K562 (cell line): ENCODE measurements around the gene PELI2. TPM values are rescaled to one million over a fixed set of nuclear protein-coding genes. Genes with fewer than 3 reads are reported as not detected.

Experiments used
- ATAC-seq: fragments of 200-7000 bp; cut with Tn5 transposase; 3 replicates; pipeline ENCODE4 v1.9.1; 2020; ENCODE audit warnings: moderate library complexity
- BruUV-seq: library from RNA; stranded (reverse); fragments of 400-500 nt; replicated peaks from 2 replicates; lab custom pipeline; 2021; lab: Mats Ljungman, UMichigan
- CTCF ChIA-PET: fragments of 300-600 bp; formaldehyde crosslinking; extraction: SDS; loops from one replicate; lab custom pipeline; 2021; ENCODE audit warnings: low intra/inter-chr PET ratio; lab: Yijun Ruan, JAX
- POLR2A ChIA-PET: fragments of 300-600, 350-650 bp; sonication (Branson Sonifier 250); formaldehyde crosslinking; extraction: SDS; loops from one replicate; lab custom pipeline; 2021; ENCODE audit warnings: antibody characterized with exemption, inconsistent platforms; lab: Yijun Ruan, JAX
- DNase-seq, 4 experiments: peaks; one replicate each; pipeline versions ENCODE4 v3.0.0 to v3.0.0-alpha.2; 2011 to 2018; ENCODE audit warnings: low spot score in 3 of 4, mixed read lengths in 3 of 4; ENCODE audit errors: extremely low read depth in 1 of 4
- FAIRE-seq: peaks from 2 replicates; lab custom pipeline; 2011; peaks lifted over from hg19 to GRCh38; lab: Jason Lieb, UNC
- H2AFZ ChIP-seq: 2 replicates; pipeline ENCODE4 v1.6.0; 2011; ENCODE audit warnings: low read depth, low read length, control low read depth, inconsistent platforms
- H3K27ac ChIP-seq: fragments of 200-600 bp; 3 replicates; pipeline ENCODE4 v1.8.0; 2011; ENCODE audit warnings: low read depth, mild to moderate bottlenecking, control low read depth, inconsistent platforms, low read length, moderate library complexity, mixed read lengths; ENCODE audit errors: extremely low read depth
- H3K27me3 ChIP-seq, 2 experiments: fragments of 300-600 bp in 1 of 2; 2 replicates in 1 of 2; 3 replicates in 1 of 2; pipeline versions ENCODE4 v1.6.0 to v1.8.0; 2011; ENCODE audit warnings: inconsistent platforms in 2 of 2, low read length in 2 of 2, mild to moderate bottlenecking in 1 of 2, mixed read lengths in 1 of 2, moderate library complexity in 1 of 2; ENCODE audit not compliant: control insufficient read depth in 2 of 2, insufficient read depth in 2 of 2
- H3K36me3 ChIP-seq: fragments of 300-600 bp; 3 replicates; pipeline ENCODE4 v1.8.0; 2011; ENCODE audit warnings: mild to moderate bottlenecking, low read length, inconsistent platforms; ENCODE audit not compliant: control insufficient read depth, insufficient read depth
- H3K4me1 ChIP-seq, 2 experiments: fragments of 200-600 bp in 1 of 2; replicated peaks in 1 of 2; 2 replicates in 1 of 2; 3 replicates in 1 of 2; pipeline versions ENCODE4 v1.5.1 to v1.8.0; 2011; ENCODE audit warnings: inconsistent platforms in 2 of 2, low read length in 2 of 2, mild to moderate bottlenecking in 1 of 2, mixed read lengths in 1 of 2, moderate library complexity in 1 of 2; ENCODE audit not compliant: control insufficient read depth in 2 of 2, insufficient read depth in 2 of 2
- H3K4me2 ChIP-seq: 2 replicates; pipeline ENCODE4 v1.6.1; 2011; ENCODE audit warnings: low read length, control low read depth, inconsistent platforms, mixed read lengths; ENCODE audit not compliant: insufficient read depth
- H3K4me3 ChIP-seq: fragments of 200-600 bp; sonication (generic), shearing (Covaris generic); 2 replicates; pipeline ENCODE4 v1.5.1; 2016; ENCODE audit warnings: control low read depth, inconsistent platforms
- H3K79me2 ChIP-seq: fragments of 200-600 bp; 3 replicates; pipeline ENCODE4 v1.8.0; 2011; ENCODE audit warnings: low read length, inconsistent platforms; ENCODE audit not compliant: control insufficient read depth, insufficient read depth
- H3K9ac ChIP-seq, 2 experiments: 2 replicates each; pipeline versions ENCODE4 v1.6.0 to v1.6.1; 2011; ENCODE audit warnings: low read depth in 2 of 2, low read length in 2 of 2, control low read depth in 1 of 2, inconsistent platforms in 1 of 2, mild to moderate bottlenecking in 1 of 2, mixed read lengths in 1 of 2; ENCODE audit not compliant: insufficient read depth in 1 of 2
- H3K9me1 ChIP-seq: one replicate; pipeline ENCODE4 v1.6.0; 2011; ENCODE audit warnings: inconsistent platforms, mild to moderate bottlenecking, low read length, moderate library complexity; ENCODE audit not compliant: control insufficient read depth, insufficient read depth
- H3K9me3 ChIP-seq: replicated peaks from 2 replicates; pipeline ENCODE4 v1.5.1; 2011; ENCODE audit warnings: low read depth, low read length, inconsistent platforms; ENCODE audit not compliant: control insufficient read depth, insufficient read depth
- H4K20me1 ChIP-seq: replicated peaks from 2 replicates; pipeline ENCODE4 v1.6.1; 2011; ENCODE audit warnings: low read length, inconsistent platforms, mixed read lengths; ENCODE audit not compliant: control insufficient read depth, insufficient read depth
- L3MBTL2 ChIP-seq: fragments of 450-650 bp; IDR thresholded peaks from 2 replicates; pipeline ENCODE4 v1.6.1; 2016; ENCODE audit warnings: mild to moderate bottlenecking, moderate library complexity
- SAP30 ChIP-seq: fragments of 200-600 bp; sonication (generic); IDR thresholded peaks from 2 replicates; pipeline ENCODE4 v1.6.1; 2012; ENCODE audit warnings: borderline replicate concordance, low read depth, mild to moderate bottlenecking, moderate library complexity, low read length, control low read depth, inconsistent platforms; ENCODE audit not compliant: insufficient read depth, poor library complexity, severe bottlenecking
- WGBS: fragments of 100-300 bp; shearing (Covaris generic); methylation state at CpG from one replicate; pipeline ENCODE4 v1.1.6; 2016; ENCODE audit warnings: low coverage, mixed read lengths; ENCODE audit not compliant: insufficient coverage; ENCODE audit errors: missing lambda C conversion rate; 5-methylcytosine and 5-hydroxymethylcytosine counted together
- in situ Hi-C: fragments of 300-500 bp; cut with MboI; formaldehyde crosslinking; loops from 4 replicates; pipeline ENCODE4 v1.15.0; 2018; ENCODE audit warnings: inconsistent platforms, mixed read lengths
- intact Hi-C: fragments of 100-400 bp; cut with micrococcal nuclease; formaldehyde crosslinking; loops from 2 replicates; pipeline ENCODE4 v1.14.2; 2022
- polyA plus RNA-seq, 8 experiments: library from polyadenylated mRNA; depleted of rRNA in 4 of 8; stranded (reverse) in 5 of 8; unstranded in 3 of 8; fragments of >200 nt; fragmentation: Nextera tagmentation in 2 of 8; fragmentation: Illumina TruSeq in 1 of 8; extraction: Ambion mirVana in 2 of 8; extraction: Trizol in 1 of 8; gene quantifications; 2 replicates each; pipeline versions ENCODE4 v1.2.1 to v1.2.3, GENCODE V29; 2011 to 2014; ENCODE audit warnings: inconsistent platforms in 1 of 8, missing spikeins in 1 of 8
- total RNA-seq, 7 experiments: library from RNA; depleted of rRNA in 6 of 7; stranded (reverse); fragments of >200 nt in 6 of 7; fragmentation: Illumina TruSeq in 2 of 7; extraction: Trizol in 2 of 7; gene quantifications; 2 replicates each; pipeline versions ENCODE4 v1.2.1 to v1.2.3, GENCODE V29; 2011 to 2021; ENCODE audit warnings: low replicate concordance in 1 of 7
- TF ChIP-seq, protein P1 (sequence below), 2 experiments: fragments of 450-650 bp; formaldehyde crosslinking in 1 of 2; IDR thresholded peaks; 2 replicates each; pipeline versions ENCODE4 v1.4.0 to v1.6.1; 2014 to 2020; ENCODE audit warnings: mild to moderate bottlenecking in 2 of 2, borderline replicate concordance in 1 of 2, low read depth in 1 of 2

Gene PELI2
- total and polyA plus RNA-seq, 9 of the 15 experiments (the other 6 are each of a cell fraction or from before 2014, with no cell fraction given): 0.20 to 1.5 (median 0.44) TPM

DNA sequence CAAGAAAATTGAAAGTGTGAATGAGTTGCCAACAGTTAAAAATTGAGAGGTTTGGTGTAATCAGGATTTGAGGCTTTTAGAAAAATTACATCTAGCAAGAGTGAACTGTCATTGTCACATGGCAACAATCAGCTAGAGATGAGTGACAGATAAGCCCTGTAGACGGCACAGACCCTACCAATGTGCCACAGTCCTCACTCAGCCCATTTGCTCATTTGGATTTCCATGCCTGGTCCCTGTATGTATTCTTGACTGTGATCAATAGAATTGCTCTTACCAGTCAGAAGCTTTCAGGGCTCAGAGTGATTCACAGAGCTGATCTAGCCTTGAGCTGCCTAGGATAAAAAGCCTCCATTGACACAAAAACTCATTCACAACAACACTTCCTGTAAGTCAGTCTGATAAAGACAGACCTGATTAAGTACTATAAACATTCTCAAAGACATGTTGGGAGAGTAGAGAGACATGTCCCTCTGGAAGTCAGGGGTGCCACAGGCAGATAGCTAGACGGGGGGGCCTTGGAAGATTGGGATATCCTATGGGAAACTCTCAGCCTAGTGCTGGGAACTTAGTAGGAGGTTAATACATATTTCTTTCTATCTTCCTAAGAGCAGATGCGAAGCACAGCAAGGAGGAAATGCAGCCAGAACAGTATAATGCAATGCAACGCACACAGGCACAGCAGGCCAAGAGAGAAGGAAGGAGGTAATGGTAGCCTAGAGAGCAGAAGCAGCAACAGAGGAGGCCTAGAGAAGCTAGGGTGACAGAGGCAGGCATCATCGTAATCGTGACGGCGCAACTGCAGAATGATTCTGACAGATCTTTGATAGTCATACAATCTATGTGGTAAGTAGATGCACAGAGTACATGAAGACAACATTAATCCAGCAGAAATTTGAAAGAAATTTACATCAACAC, 2.0 kb upstream of the PELI2 start:
- no peaks in the 10 kb centered on the region for H3K79me2 ChIP-seq
- H3K27me3 ChIP-seq: peaks cover 5 to 13% of the 10 kb centered on the region in 2 experiments; a peak in 4 of 5 replicates
- in situ Hi-C loops: no loop called here
- no peak overlapping the region for H3K4me3 ChIP-seq
- H3K4me2 ChIP-seq: no peak overlapping the region
- TF ChIP-seq, protein P1, sequence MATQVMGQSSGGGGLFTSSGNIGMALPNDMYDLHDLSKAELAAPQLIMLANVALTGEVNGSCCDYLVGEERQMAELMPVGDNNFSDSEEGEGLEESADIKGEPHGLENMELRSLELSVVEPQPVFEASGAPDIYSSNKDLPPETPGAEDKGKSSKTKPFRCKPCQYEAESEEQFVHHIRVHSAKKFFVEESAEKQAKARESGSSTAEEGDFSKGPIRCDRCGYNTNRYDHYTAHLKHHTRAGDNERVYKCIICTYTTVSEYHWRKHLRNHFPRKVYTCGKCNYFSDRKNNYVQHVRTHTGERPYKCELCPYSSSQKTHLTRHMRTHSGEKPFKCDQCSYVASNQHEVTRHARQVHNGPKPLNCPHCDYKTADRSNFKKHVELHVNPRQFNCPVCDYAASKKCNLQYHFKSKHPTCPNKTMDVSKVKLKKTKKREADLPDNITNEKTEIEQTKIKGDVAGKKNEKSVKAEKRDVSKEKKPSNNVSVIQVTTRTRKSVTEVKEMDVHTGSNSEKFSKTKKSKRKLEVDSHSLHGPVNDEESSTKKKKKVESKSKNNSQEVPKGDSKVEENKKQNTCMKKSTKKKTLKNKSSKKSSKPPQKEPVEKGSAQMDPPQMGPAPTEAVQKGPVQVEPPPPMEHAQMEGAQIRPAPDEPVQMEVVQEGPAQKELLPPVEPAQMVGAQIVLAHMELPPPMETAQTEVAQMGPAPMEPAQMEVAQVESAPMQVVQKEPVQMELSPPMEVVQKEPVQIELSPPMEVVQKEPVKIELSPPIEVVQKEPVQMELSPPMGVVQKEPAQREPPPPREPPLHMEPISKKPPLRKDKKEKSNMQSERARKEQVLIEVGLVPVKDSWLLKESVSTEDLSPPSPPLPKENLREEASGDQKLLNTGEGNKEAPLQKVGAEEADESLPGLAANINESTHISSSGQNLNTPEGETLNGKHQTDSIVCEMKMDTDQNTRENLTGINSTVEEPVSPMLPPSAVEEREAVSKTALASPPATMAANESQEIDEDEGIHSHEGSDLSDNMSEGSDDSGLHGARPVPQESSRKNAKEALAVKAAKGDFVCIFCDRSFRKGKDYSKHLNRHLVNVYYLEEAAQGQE (IDR thresholded peaks at IDR 0.05; ENCODE audit: borderline replicate concordance): no peak
- TF ChIP-seq, protein P1 (CRISPR knock-in tag; IDR thresholded peaks at IDR 0.05; ENCODE audit: low read depth): no peak
- TF ChIP-seq L3MBTL2 (no peak), SAP30 (no peak)
- no peak overlapping the region for H3K9ac ChIP-seq
- no peak overlapping the region for H3K27ac ChIP-seq
- ChIA-PET POLR2A (interaction anchor here (1.3 kb wide), 1 partner anchor 12 kb away, joined by 5 read pairs; no protein-coding TSS in a partner anchor), CTCF (no interaction called here)
- FAIRE-seq (no peak), ATAC-seq (no peak), DNase-seq (no peak)
- 6% methylated on average over 7 of the region's 8 CpGs for WGBS
- no peaks in the 10 kb centered on the region for H3K9me1 ChIP-seq
- H3K4me1 ChIP-seq: peaks cover 0 to 19% of the 10 kb centered on the region in 2 experiments; a peak in 2 of 5 replicates
- BruUV-seq: no TSS peak
- H3K36me3 ChIP-seq: no peaks in the 10 kb centered on the region
- intact Hi-C loops: loop anchor here (10.0 kb wide), 1 partner anchor 109 kb away; no protein-coding TSS in a partner anchor
- H3K9me3 ChIP-seq: no peaks in the 10 kb centered on the region
- no peaks in the 10 kb centered on the region for H4K20me1 ChIP-seq
- H2AFZ ChIP-seq: no peak overlapping the region
